IPS-NIHi11 (cell line): ENCODE results near the gene BBS9.

Experiments used
- DNase-seq: peaks from one replicate; pipeline ENCODE4 v3.0.0; 2012; ENCODE audit warnings: mixed read lengths, low spot score

BBS9 gene

GRCh38 chr7:33554046-33554445, 424.7 kb downstream of the BBS9 start:
- no peak for DNase-seq

GRCh38 chr7:33554576-33554975, 425.2 kb downstream of the BBS9 start:
- no peak for DNase-seq

- no peak for DNase-seq
Measured at GRCh38 chr7:33556472-33556871, 427.1 kb downstream of the BBS9 start.

- DNase-seq: no peak
Measured at GRCh38 chr7:33558549-33559323, 429.4 kb downstream of the BBS9 start.

- no peak for DNase-seq
Measured at GRCh38 chr7:33559324-33559710, 430.0 kb downstream of the BBS9 start.

GRCh38 chr7:33562996-33563395, 433.6 kb downstream of the BBS9 start:
- no peak for DNase-seq

- no peak for DNase-seq
Measured at GRCh38 chr7:33563651-33564050, 434.3 kb downstream of the BBS9 start.

GRCh38 chr7:33578166-33578565, 448.8 kb downstream of the BBS9 start:
- no peak for DNase-seq

- DNase-seq: no peak
Measured at GRCh38 chr7:33578881-33579672, 449.7 kb downstream of the BBS9 start.

GRCh38 chr7:33579673-33579960, 450.3 kb downstream of the BBS9 start:
- no peak for DNase-seq

- no peak for DNase-seq
Measured at GRCh38 chr7:33581236-33581635, 451.9 kb downstream of the BBS9 start.

GRCh38 chr7:33582104-33582503, 452.7 kb downstream of the BBS9 start:
- no peak for DNase-seq

GRCh38 chr7:33582533-33582932, 453.2 kb downstream of the BBS9 start:
- DNase-seq: no peak

GRCh38 chr7:33589911-33590310, 460.5 kb downstream of the BBS9 start:
- no peak for DNase-seq

GRCh38 chr7:33590916-33591315, 461.6 kb downstream of the BBS9 start:
- no peak for DNase-seq

GRCh38 chr7:33591490-33591889, 462.1 kb downstream of the BBS9 start:
- DNase-seq: no peak

- no peak for DNase-seq
Measured at GRCh38 chr7:33592718-33593117, 463.4 kb downstream of the BBS9 start.

- DNase-seq: no peak
Measured at GRCh38 chr7:33593611-33594010, 464.2 kb downstream of the BBS9 start.

GRCh38 chr7:33596686-33597085, 467.3 kb downstream of the BBS9 start:
- DNase-seq: no peak

GRCh38 chr7:33597181-33597580, 467.8 kb downstream of the BBS9 start:
- no peak for DNase-seq

- no peak for DNase-seq
Measured at GRCh38 chr7:33601101-33601500, 471.7 kb downstream of the BBS9 start.

- no peak for DNase-seq
Measured at GRCh38 chr7:33601884-33602283, 472.5 kb downstream of the BBS9 start.

- no peak for DNase-seq
Measured at GRCh38 chr7:33604056-33604455, 474.7 kb downstream of the BBS9 start.

GRCh38 chr7:33610918-33611317, 481.6 kb downstream of the BBS9 start:
- no peak for DNase-seq
